Activated naive CD4-positive, alpha-beta T cell (primary cell): ENCODE data around the gene EHF.

Experiments used
- DNase-seq, 4 experiments: peaks; one replicate each; lab custom pipeline; 2025; lab: John Stamatoyannopoulos, UW

EHF gene

GRCh38 chr11:34625576-34625975 is 4.7 kb downstream of the EHF start:
- DNase-seq = no peak

DNA sequence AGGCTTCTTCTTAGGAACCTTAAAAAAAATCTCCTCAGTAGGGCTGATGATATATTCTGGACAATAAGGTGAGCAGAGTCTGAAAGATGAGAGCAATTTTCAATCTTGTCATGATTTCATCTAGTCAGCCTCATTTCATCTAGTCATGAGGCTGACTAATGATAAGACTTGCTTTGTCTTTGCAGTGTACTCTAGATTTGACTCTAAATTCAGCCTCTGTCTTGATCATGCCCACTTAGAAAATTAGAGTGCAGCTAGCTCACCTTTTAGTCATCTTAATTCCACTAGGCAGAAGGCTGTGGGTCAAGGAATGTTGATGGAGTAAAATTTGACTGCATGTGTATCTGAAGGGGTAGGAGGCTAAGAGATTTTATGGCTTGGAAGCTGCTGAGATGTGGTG is 5.5 kb downstream of the EHF start:
- no peak for DNase-seq

DNA sequence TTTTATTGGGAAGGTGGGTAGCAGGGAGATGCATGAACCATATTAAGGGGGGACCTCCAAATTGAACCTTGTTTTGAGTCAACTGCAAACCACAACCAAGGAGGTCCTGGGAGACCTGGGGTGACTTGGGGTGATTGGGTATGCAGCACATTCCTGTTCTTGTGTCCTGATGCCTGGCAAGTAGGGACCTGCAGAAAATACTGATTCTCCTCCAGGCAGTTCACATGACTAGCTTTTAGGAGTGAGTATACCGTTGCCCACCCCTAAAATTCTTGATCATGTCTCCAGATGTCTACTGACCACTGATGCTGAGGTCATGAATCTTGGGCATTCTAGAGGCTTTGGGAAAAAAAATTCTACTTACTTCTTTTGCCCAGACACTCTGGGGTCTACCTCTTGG is 6.3 kb downstream of the EHF start:
- DNase-seq = no peak

DNA sequence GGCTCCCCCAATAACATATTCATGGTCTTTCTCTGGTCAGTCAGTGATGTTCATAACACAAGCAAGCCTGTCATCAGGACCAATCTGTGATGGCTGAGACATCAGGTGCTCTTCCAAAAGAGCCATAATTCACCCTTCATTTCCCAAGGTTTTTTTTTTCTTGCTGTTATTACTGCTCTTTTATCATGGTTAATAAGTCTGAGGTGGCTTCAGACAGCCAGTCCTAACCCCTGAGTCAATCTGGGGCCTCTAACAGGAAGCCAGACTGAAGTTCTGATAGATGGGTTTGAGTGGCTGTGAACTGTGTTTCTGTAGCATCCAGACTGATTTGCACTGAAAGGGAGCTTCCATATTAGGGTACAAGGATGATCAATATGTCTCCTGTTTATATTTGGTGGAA is 8.8 kb downstream of the EHF start:
- no peak for DNase-seq

GRCh38 chr11:34630544-34630943 is 9.7 kb downstream of the EHF start:
- DNase-seq = no peak

DNA sequence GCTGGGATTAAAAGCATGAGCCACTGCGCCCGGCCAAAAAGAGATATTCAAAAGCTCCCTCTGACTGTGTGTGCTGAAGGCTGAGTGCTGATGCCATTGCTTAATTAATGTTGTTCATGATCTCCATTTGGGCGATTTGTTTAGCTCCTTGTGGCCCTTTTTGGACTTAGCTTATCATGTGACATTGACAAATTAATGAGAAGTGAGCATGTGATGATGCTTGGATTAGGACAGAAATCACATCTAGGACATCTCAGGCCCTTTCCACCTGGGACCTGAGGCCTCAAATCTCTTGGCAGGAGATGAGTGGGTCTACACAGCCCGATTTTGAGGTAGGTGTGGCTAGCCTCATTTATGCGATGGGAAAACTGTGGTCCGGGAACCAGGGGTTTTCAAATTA is 10.4 kb downstream of the EHF start:
- no peak for DNase-seq

GRCh38 chr11:34631737-34632104 is 10.8 kb downstream of the EHF start:
- no peak for DNase-seq

DNA sequence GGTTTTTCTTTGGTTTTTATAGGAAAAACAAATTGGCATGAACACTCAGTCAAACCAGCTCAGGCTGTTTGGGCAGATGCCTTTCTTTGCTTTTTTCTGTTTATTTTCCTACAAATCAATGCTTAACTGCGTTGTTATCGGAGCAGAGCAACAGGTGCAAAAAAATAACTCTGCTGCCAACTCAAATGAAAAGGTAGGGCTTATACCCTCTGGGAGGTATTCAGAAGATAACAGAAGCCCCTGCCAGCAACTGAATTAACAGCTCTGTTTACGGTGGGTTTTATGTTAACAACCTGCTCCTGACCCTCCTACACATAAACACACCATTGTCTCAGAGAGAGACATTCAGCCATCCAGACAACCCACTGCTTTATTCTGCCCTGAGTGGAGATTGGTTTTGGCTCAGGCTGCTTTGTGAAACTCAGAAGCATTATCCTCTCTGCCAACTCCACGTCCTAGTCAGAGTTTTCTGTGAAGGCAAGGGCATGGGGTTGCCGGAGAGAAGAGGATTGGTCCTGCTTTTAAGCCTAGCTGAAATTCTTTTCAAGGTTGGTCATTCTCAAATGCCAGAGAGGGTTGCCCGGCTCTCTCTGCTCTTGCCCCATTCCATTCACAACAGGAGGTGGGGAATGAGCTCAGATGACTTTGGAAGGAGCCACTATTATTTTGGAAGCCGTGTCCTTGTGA is 11.4 kb downstream of the EHF start:
- DNase-seq = no peak

- no peak for DNase-seq
Observed at GRCh38 chr11:34633640-34633989, 12.7 kb downstream of the EHF start.

- no peak for DNase-seq
Observed at GRCh38 chr11:34633990-34634693, 13.2 kb downstream of the EHF start.

- DNase-seq = no peak
Observed at GRCh38 chr11:34634694-34635062, 13.8 kb downstream of the EHF start.

DNA sequence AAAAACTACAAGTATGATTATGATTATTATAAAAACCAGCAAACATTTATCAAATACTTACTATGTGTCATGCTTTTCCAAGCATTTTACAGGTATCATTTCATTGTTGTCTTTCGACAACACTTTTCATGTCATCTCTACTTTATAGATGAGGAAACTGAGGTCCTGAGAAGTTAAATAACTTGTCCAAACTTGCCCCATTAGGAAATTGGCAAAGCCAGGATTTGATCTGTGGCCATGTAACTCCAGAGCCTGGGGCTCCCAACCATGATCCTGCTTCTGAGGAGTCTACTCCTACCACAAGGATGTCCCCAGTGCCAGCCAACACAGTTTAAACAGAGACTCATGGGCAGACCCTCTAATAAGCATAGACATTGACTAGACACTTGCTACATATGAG is 15.2 kb downstream of the EHF start:
- no peak for DNase-seq

GRCh38 chr11:34637303-34637702 is 16.4 kb downstream of the EHF start:
- DNase-seq = no peak

DNA sequence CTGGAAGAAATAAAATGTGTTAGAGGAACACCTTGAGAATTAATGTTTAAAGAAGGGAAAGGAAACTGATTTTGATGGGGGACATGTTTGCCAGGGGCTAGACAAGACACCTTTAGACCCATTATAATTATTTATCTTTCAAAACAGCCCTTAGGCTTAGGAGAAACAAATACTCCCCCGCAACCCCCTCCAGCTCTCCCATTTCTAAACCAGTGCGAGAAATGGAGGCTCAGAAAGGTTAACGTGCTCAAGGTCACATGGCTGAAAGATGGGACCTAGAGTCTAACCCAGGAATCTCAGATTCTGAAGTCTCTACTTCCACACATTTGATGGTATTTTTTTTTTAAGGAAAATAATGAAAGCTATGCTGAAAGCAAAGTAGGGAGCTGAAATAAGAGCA is 18.0 kb downstream of the EHF start:
- DNase-seq = no peak

- no peak for DNase-seq
Observed at GRCh38 chr11:34639545-34639944, 18.7 kb downstream of the EHF start.

DNA sequence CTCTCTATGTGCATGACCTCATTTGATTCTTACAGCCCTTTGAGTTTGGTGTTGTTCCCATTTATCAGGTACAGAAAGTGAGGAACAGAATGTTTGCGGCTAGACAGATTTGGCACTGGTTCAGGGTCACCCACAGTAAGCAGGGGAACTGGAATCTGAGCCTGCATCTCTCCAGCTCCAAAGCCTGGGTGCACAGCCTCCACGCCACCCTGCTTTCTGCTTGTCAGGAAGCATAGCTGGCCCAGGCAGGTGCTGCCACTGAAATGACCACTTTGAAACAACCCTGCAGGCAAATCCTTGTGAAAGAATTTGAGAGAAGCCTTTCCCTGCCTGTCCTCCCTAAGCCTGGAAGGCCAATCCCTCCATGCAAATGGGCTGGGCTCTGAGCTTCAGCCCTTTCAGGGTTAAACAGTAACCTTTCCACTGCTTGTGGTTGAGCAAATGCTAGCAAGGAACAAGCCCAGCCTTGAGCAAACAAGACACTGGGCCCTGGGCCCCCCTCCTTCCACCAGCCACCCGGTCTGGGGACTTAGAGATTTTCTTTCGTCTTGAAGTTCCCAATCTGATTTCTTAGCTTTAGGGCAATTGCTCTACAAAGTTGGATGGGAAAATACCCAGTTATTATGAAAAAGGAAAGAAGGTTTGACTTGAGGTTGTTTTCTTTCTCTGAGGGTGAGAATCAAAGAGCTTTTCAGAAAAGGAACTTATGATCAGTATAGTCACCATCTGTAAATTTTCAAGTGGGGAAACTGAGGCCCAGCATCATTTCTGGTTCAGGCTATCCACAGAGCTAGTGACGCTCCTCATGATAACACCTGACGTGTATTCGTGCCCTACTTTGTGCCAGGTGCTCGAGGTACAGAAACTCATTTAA is 19.4 kb downstream of the EHF start:
- DNase-seq = no peak

DNA sequence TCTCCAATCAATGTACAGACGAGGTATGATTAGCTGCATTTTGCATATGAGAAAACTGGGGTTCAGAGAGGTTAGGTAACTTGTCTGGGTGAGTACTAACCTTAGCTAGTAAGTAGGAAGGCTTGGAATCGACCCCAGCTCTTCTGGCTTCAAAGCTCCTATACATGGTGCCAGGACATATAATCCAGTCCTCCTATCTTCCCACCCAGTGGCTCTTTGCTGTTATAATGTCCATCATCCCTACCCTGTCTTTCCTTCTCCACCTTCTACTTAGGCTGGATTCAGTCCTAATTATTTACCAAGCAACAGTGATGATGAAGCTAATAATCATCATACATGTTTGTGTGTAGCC is 20.0 kb downstream of the EHF start:
- no peak for DNase-seq

DNA sequence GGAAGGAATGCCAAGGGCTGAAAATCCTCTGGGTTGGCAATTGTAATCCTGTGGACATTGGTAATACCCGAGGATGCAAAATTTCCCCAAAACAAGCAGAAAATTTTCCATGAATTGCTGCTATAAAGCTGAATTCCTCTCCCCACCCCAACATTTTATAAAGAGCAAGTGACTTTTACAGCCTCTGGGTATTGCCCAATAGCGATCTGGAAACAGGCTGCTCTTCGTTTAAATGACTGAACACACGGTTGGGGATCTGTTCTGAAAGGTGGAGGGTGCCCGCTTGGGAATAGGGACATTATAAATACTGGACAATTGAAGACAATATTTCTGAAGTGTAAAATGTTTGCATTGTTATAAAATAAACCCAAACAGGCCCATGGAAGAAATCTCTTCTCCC is 20.6 kb downstream of the EHF start:
- DNase-seq = no peak

- no peak for DNase-seq
Observed at GRCh38 chr11:34642001-34642554, 21.2 kb downstream of the EHF start.

GRCh38 chr11:34642873-34643272 is 22.0 kb downstream of the EHF start:
- no peak for DNase-seq

GRCh38 chr11:34643311-34643710 is 22.4 kb downstream of the EHF start:
- DNase-seq = no peak

DNA sequence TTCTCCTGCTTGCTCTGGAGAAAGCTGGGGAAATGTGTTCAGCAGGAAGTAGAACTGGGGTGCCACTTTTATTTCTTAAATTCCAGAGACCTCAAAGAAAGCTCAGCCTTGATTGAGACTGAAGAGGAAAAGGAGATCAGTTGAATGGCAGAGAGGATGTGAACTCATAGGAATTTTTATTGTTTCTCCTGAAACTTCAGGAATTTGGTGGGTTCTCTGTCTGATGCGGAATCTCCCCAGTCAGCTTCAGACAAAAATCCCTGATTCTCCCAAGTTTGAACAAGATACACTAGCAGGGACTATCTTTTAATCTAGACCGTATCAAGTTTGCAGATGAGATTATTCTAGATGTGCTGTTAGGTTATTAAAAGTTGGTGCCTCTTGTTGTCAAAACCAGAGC is 23.0 kb downstream of the EHF start:
- DNase-seq = no peak
